ENCODE results near the gene CACNA2D4.

CACNA2D4 gene

GRCh38 chr12:1769809-1770494, 148.5 kb downstream of the CACNA2D4 start:
- Histone ChIP-seq H3K4me1 (ENCODE audit: control insufficient read depth, insufficient read depth, low read length) (peaks cover 37% of the 10 kb centered on the region), H3K4me3 (ENCODE audit: low read length) (no peak overlapping the region), H3K9ac (ENCODE audit: low read length) (no peak overlapping the region), H3K9me3 (ENCODE audit: control insufficient read depth, low read length) (no peaks in the 10 kb centered on the region), H3K36me3 (ENCODE audit: control insufficient read depth, insufficient read depth, low read length, severe bottlenecking) (peaks cover 19% of the 10 kb centered on the region), H3K27me3 (replicated peaks; ENCODE audit: control insufficient read depth, insufficient read depth, low read length) (no peaks in the 10 kb centered on the region)
- no peak for DNase-seq (ENCODE audit: low read depth)

DNA sequence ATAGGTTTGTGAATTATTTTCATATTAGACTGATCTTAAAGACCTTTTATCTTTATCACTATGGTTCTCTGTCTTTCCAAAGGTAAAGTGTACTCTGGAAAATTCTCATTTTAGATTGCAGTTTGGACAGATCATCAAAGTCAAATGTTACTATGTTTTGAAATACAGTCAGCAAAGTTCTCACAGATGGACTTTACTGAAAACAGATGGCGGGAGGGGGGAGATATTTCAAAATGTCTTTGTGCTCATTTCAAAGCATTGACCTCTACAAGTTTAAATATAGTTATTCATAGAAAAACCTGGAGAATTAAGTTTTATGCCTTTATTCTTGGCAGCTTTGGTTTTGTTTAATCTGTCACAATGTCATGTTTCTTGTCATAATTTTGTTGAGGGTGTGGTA, 149.8 kb downstream of the CACNA2D4 start:
- DNase-seq (ENCODE audit: low read depth) = peak; percentile 83
- no peaks in the 10 kb centered on the region for H3K9me3 ChIP-seq (ENCODE audit: control insufficient read depth, low read length)
- H3K36me3 ChIP-seq (ENCODE audit: control insufficient read depth, insufficient read depth, low read length, severe bottlenecking) = peaks cover 24% of the 10 kb centered on the region
- H3K4me3 ChIP-seq (ENCODE audit: low read length) = no peak overlapping the region
- peaks cover 27% of the 10 kb centered on the region for H3K4me1 ChIP-seq (ENCODE audit: control insufficient read depth, insufficient read depth, low read length)
- no peak overlapping the region for H3K9ac ChIP-seq (ENCODE audit: low read length)
- no peaks in the 10 kb centered on the region for H3K27me3 ChIP-seq (replicated peaks; ENCODE audit: control insufficient read depth, insufficient read depth, low read length)

GRCh38 chr12:1767407-1768090, 150.9 kb downstream of the CACNA2D4 start:
- Histone ChIP-seq H3K27me3 (replicated peaks; ENCODE audit: control insufficient read depth, insufficient read depth, low read length) (no peaks in the 10 kb centered on the region), H3K4me3 (ENCODE audit: low read length) (no peak overlapping the region), H3K4me1 (ENCODE audit: control insufficient read depth, insufficient read depth, low read length) (peaks cover 17% of the 10 kb centered on the region), H3K9ac (ENCODE audit: low read length) (no peak overlapping the region), H3K36me3 (ENCODE audit: control insufficient read depth, insufficient read depth, low read length, severe bottlenecking) (peaks cover 20% of the 10 kb centered on the region), H3K9me3 (ENCODE audit: control insufficient read depth, low read length) (no peaks in the 10 kb centered on the region)
- no peak for DNase-seq (ENCODE audit: low read depth)

DNA sequence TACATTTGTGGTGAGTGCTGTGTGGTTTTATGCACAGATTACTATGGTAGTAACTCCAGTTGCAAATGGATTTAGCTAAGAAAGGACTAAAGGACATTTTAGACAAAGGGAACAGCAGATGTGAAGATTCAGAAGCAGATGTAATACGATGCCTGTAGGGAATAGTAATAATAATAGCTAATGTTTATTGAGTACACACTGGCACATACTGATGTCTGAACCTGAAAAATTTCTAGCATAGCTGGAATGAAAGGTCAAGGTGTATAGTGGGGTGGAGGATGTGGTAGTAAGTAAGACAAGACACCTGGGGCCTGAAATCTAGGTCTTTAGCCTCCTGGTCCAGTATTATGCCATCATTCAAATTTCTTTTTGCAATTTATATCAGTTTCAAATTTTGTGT, 152.3 kb downstream of the CACNA2D4 start:
- DNase-seq (ENCODE audit: low read depth) = no peak
- H3K27me3 ChIP-seq (replicated peaks; ENCODE audit: control insufficient read depth, insufficient read depth, low read length) = no peaks in the 10 kb centered on the region
- H3K4me3 ChIP-seq (ENCODE audit: low read length) = no peak overlapping the region
- no peaks in the 10 kb centered on the region for H3K9me3 ChIP-seq (ENCODE audit: control insufficient read depth, low read length)
- H3K4me1 ChIP-seq (ENCODE audit: control insufficient read depth, insufficient read depth, low read length) = peaks cover 26% of the 10 kb centered on the region
- no peak overlapping the region for H3K9ac ChIP-seq (ENCODE audit: low read length)
- peaks cover 26% of the 10 kb centered on the region for H3K36me3 ChIP-seq (ENCODE audit: control insufficient read depth, insufficient read depth, low read length, severe bottlenecking)

- H3K9ac ChIP-seq (ENCODE audit: low read length) = no peak overlapping the region
These were observed 155.3 kb downstream of the CACNA2D4 start for GRCh38 chr12:1763153-1763552.

GRCh38 chr12:1761857-1762256, 156.6 kb downstream of the CACNA2D4 start:
- Histone ChIP-seq H3K9me3 (ENCODE audit: control insufficient read depth, low read length) (peaks cover 4% of the 10 kb centered on the region), H3K4me1 (ENCODE audit: control insufficient read depth, insufficient read depth, low read length) (peaks cover 18% of the 10 kb centered on the region), H3K4me3 (ENCODE audit: low read length) (no peak overlapping the region), H3K36me3 (ENCODE audit: control insufficient read depth, insufficient read depth, low read length, severe bottlenecking) (peaks cover 50% of the 10 kb centered on the region), H3K27me3 (replicated peaks; ENCODE audit: control insufficient read depth, insufficient read depth, low read length) (no peaks in the 10 kb centered on the region), H3K9ac (ENCODE audit: low read length) (no peak overlapping the region)
- no peak for DNase-seq (ENCODE audit: low read depth)

More at GRCh38 chr12:1763153-1763552, 155.3 kb downstream of the CACNA2D4 start:
- Histone ChIP-seq H3K4me3 (ENCODE audit: low read length) (no peak overlapping the region), H3K27me3 (replicated peaks; ENCODE audit: control insufficient read depth, insufficient read depth, low read length) (no peaks in the 10 kb centered on the region), H3K4me1 (ENCODE audit: control insufficient read depth, insufficient read depth, low read length) (peaks cover 21% of the 10 kb centered on the region), H3K36me3 (ENCODE audit: control insufficient read depth, insufficient read depth, low read length, severe bottlenecking) (peaks cover 37% of the 10 kb centered on the region), H3K9me3 (ENCODE audit: control insufficient read depth, low read length) (peaks cover 4% of the 10 kb centered on the region)
- DNase-seq (ENCODE audit: low read depth) = no peak

DNA sequence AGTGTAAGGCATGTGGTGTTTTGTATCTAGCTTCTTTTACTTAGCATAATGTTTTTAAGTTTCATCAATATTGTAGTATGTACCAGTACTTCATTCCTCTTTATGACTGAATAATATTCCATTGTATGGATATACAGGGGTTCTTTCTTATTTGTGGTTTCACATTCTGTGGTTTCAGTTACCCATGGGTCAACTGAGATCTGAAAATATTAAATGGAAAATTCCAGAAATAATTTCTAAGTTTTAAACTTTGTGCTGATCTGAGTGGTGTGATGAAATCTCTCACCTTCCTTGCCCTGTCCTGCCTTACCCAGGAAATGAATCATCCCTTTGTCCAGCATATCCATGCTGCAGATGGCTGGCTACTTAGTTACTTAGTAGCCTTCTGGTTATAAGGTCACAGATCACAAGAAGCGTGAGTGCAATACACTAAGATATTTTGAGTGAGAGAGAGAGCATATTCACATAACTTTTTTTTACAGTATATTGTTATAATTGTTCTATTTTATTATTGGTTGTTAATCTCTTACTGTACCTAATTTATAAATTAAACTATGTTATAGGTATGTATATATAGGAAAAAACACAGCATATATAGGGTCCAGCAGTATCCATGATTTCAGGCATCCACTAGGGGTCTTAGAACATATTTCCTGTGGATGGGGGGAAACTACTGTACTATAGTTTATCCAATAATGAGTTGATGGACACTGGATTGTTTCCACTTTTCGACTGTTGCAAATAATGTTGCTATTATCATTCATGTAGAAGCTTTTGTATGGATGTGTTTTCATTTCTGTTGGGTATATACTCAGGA, 157.7 kb downstream of the CACNA2D4 start:
- H3K27me3 ChIP-seq (replicated peaks; ENCODE audit: control insufficient read depth, insufficient read depth, low read length) = no peaks in the 10 kb centered on the region
- H3K4me3 ChIP-seq (ENCODE audit: low read length) = no peak overlapping the region
- no peak overlapping the region for H3K9ac ChIP-seq (ENCODE audit: low read length)
- peaks cover 4% of the 10 kb centered on the region for H3K9me3 ChIP-seq (ENCODE audit: control insufficient read depth, low read length)
- H3K4me1 ChIP-seq (ENCODE audit: control insufficient read depth, insufficient read depth, low read length) = peaks cover 18% of the 10 kb centered on the region
- no peak for DNase-seq (ENCODE audit: low read depth)
- H3K36me3 ChIP-seq (ENCODE audit: control insufficient read depth, insufficient read depth, low read length, severe bottlenecking) = peaks cover 58% of the 10 kb centered on the region

DNA sequence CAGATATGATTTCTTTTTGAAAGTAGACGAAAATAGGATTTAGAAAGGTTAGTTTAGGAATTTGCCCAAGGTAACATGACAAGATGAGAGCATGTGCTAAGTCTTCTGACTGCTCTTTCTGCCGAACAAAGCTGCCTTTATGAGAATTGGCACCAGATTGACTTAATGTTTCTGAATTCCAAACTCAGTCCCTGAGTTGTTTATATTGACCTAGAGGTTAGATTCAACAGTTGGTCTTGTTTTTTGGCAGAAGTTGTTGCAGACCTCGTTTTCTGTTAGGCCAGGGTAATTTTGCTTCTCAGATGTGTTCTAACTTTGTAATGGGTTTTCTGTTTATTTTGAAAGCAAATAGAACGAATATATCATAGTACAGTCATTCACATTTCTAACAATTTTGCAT, 159.6 kb downstream of the CACNA2D4 start:
- H3K9me3 ChIP-seq (ENCODE audit: control insufficient read depth, low read length) = peaks cover 4% of the 10 kb centered on the region
- peaks cover 66% of the 10 kb centered on the region for H3K36me3 ChIP-seq (ENCODE audit: control insufficient read depth, insufficient read depth, low read length, severe bottlenecking)

DNA sequence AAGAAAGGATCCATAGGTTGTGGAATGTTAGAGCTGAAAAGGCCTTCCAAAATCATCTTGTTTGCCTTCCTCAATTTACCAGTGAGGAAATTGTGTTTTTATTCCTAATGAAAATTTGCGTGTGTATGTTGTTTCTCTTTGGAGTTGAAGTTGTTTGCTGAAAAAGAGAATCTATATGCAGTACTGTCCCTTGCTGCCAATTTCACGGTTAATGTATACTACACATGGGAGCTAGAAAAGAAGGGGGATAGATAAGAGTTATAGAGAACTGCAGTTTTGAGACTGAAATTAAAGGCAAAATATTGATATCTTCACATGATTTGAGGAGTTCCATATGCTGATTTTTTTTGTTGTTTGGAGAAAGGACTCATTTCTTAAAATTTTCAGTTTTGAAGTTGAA, 160.1 kb downstream of the CACNA2D4 start:
- DNase-seq (ENCODE audit: low read depth) = no peak
- Histone ChIP-seq H3K9me3 (ENCODE audit: control insufficient read depth, low read length) (peaks cover 4% of the 10 kb centered on the region), H3K9ac (ENCODE audit: low read length) (no peak overlapping the region), H3K4me1 (ENCODE audit: control insufficient read depth, insufficient read depth, low read length) (peaks cover 18% of the 10 kb centered on the region), H3K27me3 (replicated peaks; ENCODE audit: control insufficient read depth, insufficient read depth, low read length) (no peaks in the 10 kb centered on the region), H3K4me3 (ENCODE audit: low read length) (no peak overlapping the region), H3K36me3 (ENCODE audit: control insufficient read depth, insufficient read depth, low read length, severe bottlenecking) (peaks cover 64% of the 10 kb centered on the region)

More for the DNA sequence above, 159.6 kb downstream of the CACNA2D4 start:
- no peak overlapping the region for H3K9ac ChIP-seq (ENCODE audit: low read length)
- peak; percentile 33 for DNase-seq (ENCODE audit: low read depth)
- H3K4me1 ChIP-seq (ENCODE audit: control insufficient read depth, insufficient read depth, low read length) = peaks cover 18% of the 10 kb centered on the region
- H3K4me3 ChIP-seq (ENCODE audit: low read length) = no peak overlapping the region
- H3K27me3 ChIP-seq (replicated peaks; ENCODE audit: control insufficient read depth, insufficient read depth, low read length) = no peaks in the 10 kb centered on the region

GRCh38 chr12:1750300-1750699, 168.2 kb downstream of the CACNA2D4 start:
- Histone ChIP-seq H3K9me3 (ENCODE audit: control insufficient read depth, low read length) (peaks cover 15% of the 10 kb centered on the region), H3K36me3 (ENCODE audit: control insufficient read depth, insufficient read depth, low read length, severe bottlenecking) (peaks cover 29% of the 10 kb centered on the region), H3K27me3 (replicated peaks; ENCODE audit: control insufficient read depth, insufficient read depth, low read length) (no peaks in the 10 kb centered on the region), H3K4me1 (ENCODE audit: control insufficient read depth, insufficient read depth, low read length) (no peaks in the 10 kb centered on the region), H3K4me3 (ENCODE audit: low read length) (no peak overlapping the region), H3K9ac (ENCODE audit: low read length) (no peak overlapping the region)
- DNase-seq (ENCODE audit: low read depth) = no peak

DNA sequence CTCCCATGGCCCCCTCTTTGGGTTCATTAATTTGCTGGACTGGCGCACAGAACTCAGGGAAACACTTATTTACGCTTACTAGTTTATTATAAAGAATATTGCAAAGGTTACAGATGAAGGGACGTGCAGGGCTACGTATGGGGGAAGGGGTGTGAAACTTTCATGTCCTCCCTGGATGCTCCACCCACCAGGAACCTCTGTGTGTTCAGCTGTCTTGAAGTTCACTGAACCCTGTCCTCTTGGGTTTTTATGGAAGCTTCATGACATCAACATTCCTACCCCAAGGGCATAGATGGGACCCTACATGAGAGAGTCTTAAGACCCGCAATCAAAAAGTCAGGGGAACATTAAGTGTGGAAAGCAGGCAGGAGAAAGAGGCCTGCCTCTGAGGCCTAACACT, 169.4 kb downstream of the CACNA2D4 start:
- Histone ChIP-seq H3K4me3 (ENCODE audit: low read length) (peak overlapping the region; percentile 8), H3K4me1 (ENCODE audit: control insufficient read depth, insufficient read depth, low read length) (peaks cover 4% of the 10 kb centered on the region), H3K36me3 (ENCODE audit: control insufficient read depth, insufficient read depth, low read length, severe bottlenecking) (peaks cover 16% of the 10 kb centered on the region), H3K27me3 (replicated peaks; ENCODE audit: control insufficient read depth, insufficient read depth, low read length) (no peaks in the 10 kb centered on the region), H3K9ac (ENCODE audit: low read length) (no peak overlapping the region), H3K9me3 (ENCODE audit: control insufficient read depth, low read length) (peaks cover 15% of the 10 kb centered on the region)
- DNase-seq (ENCODE audit: low read depth) = no peak
